ENCODE measurements around the gene GSK3A. TPM values are rescaled to one million over a fixed set of nuclear protein-coding genes. Genes with fewer than 3 reads are reported as not detected.

The GSK3A gene
- total and polyA plus RNA-seq, 8 donors: 5.8 to 77.2 (median 30.2) TPM

DNA sequence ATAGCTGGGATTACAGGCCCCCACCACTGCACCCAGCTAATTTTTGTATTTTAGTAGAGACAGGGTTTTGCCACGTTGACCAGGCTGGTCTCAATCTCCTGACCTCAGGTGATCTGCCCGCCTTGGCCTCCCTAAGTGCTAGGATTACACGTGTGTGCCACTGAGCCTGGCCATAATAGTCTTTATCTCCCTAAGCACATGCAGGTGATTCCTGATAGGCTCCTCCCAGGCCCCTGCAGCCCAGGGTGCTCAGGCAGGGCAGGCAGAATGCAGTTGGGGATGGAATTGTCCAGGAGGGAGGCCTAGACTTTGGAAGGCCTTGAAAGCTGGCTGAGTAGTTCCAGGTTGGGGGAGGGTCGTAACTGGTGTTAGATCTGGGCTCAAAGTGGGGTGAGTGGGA lies 13.8 kb downstream of the GSK3A start:
- no peak overlapping the region for H3K27ac ChIP-seq
- H3K4me3 ChIP-seq: no peak overlapping the region
- H3K36me3 ChIP-seq: peaks cover 64 to 97% (median 97%) of the 10 kb centered on the region in 4 donors
- no peak for TF ChIP-seq POLR2A (IDR thresholded peaks at IDR 0.05)
- TF ChIP-seq, protein P1, sequence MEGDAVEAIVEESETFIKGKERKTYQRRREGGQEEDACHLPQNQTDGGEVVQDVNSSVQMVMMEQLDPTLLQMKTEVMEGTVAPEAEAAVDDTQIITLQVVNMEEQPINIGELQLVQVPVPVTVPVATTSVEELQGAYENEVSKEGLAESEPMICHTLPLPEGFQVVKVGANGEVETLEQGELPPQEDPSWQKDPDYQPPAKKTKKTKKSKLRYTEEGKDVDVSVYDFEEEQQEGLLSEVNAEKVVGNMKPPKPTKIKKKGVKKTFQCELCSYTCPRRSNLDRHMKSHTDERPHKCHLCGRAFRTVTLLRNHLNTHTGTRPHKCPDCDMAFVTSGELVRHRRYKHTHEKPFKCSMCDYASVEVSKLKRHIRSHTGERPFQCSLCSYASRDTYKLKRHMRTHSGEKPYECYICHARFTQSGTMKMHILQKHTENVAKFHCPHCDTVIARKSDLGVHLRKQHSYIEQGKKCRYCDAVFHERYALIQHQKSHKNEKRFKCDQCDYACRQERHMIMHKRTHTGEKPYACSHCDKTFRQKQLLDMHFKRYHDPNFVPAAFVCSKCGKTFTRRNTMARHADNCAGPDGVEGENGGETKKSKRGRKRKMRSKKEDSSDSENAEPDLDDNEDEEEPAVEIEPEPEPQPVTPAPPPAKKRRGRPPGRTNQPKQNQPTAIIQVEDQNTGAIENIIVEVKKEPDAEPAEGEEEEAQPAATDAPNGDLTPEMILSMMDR (IDR thresholded peaks at IDR 0.05): no peak
- no peak for TF ChIP-seq EP300 (IDR thresholded peaks at IDR 0.05)
- TF ChIP-seq POLR2AphosphoS5 (IDR thresholded peaks at IDR 0.05): no peak
- peaks cover 0 to 16% (median 9%) of the 10 kb centered on the region in 4 donors for H3K4me1 ChIP-seq
- no peaks in the 10 kb centered on the region for H3K27me3 ChIP-seq
- intact Hi-C loops (cut with DNase I; ENCODE audit: low total_unique reads): no loop called here
- no peaks in the 10 kb centered on the region for H3K9me3 ChIP-seq
- no peak for DNase-seq
- WGBS, 5 donors: 48 to 70% (median 64%) methylated on average over 4 of the region's 4 CpGs

DNA sequence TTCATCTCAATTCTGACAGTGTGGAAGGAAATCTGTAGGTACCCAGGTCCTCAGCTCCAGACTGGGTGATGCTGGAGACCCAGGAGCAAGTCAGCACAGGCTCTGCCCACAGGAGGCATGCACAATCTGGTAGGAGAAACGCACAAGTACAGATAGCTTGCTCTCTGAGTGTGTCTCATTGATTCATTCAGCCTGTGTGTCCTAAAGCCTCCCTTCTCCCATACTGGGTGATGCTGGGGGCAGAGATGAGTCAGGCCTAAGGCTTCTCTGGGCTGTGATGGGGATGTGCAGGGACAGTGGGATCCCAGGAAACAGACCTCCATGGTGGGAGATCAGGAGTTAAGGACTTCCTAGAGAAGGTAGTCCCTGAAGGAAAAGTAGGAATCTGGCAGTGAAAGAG lies 15.5 kb downstream of the GSK3A start:
- 69 to 93% (median 85%) methylated on average over 1 of the region's 1 CpG for WGBS, 5 donors
- H3K27ac ChIP-seq: no peak overlapping the region
- H3K36me3 ChIP-seq: peaks cover 47 to 85% (median 84%) of the 10 kb centered on the region in 4 donors

DNA sequence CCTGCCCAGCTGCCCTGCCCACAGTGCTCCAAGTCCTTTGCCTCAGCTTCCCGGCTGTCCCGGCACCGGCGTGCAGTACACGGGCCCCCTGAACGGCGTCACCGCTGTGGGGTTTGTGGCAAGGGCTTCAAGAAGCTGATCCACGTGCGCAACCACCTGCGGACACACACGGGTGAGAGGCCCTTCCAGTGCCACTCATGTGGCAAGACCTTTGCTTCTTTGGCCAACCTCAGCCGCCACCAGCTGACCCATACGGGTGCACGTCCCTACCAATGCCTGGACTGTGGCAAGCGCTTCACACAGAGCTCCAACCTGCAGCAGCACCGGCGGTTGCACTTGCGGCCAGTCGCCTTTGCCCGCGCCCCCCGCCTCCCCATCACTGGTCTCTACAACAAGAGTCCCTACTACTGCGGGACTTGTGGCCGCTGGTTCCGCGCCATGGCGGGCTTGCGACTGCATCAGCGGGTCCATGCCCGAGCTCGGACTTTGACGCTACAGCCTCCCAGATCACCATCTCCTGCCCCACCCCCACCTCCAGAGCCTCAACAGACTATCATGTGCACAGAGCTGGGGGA lies 16.6 kb downstream of the GSK3A start:
- H3K4me3 ChIP-seq: no peak overlapping the region
- intact Hi-C loops (cut with DNase I; ENCODE audit: low total_unique reads): no loop called here
- H3K4me1 ChIP-seq: peaks cover 11 to 36% (median 25%) of the 10 kb centered on the region in 4 donors
- no peaks in the 10 kb centered on the region for H3K27me3 ChIP-seq
- no peak for DNase-seq
- peaks cover 38 to 74% (median 73%) of the 10 kb centered on the region in 4 donors for H3K36me3 ChIP-seq
- H3K9me3 ChIP-seq: no peaks in the 10 kb centered on the region
- TF ChIP-seq POLR2A (IDR thresholded peaks at IDR 0.05) (no peak), EP300 (IDR thresholded peaks at IDR 0.05) (no peak), POLR2AphosphoS5 (IDR thresholded peaks at IDR 0.05) (no peak)
- TF ChIP-seq, protein P1 (IDR thresholded peaks at IDR 0.05): no peak
- H3K27ac ChIP-seq: no peak overlapping the region
- 93 to 98% (median 96%) methylated on average over 28 to 33 of the region's 33 CpGs for WGBS, 5 donors

More for the DNA sequence above, 15.5 kb downstream of the GSK3A start:
- DNase-seq: no peak
- TF ChIP-seq EP300 (IDR thresholded peaks at IDR 0.05) (no peak), POLR2A (IDR thresholded peaks at IDR 0.05) (no peak), POLR2AphosphoS5 (IDR thresholded peaks at IDR 0.05) (no peak)
- TF ChIP-seq, protein P1 (IDR thresholded peaks at IDR 0.05): no peak
- H3K27me3 ChIP-seq: no peaks in the 10 kb centered on the region
- H3K9me3 ChIP-seq: no peaks in the 10 kb centered on the region
- H3K4me1 ChIP-seq: peaks cover 0 to 25% (median 14%) of the 10 kb centered on the region in 4 donors
- intact Hi-C loops (cut with DNase I; ENCODE audit: low total_unique reads): no loop called here
- no peak overlapping the region for H3K4me3 ChIP-seq

DNA sequence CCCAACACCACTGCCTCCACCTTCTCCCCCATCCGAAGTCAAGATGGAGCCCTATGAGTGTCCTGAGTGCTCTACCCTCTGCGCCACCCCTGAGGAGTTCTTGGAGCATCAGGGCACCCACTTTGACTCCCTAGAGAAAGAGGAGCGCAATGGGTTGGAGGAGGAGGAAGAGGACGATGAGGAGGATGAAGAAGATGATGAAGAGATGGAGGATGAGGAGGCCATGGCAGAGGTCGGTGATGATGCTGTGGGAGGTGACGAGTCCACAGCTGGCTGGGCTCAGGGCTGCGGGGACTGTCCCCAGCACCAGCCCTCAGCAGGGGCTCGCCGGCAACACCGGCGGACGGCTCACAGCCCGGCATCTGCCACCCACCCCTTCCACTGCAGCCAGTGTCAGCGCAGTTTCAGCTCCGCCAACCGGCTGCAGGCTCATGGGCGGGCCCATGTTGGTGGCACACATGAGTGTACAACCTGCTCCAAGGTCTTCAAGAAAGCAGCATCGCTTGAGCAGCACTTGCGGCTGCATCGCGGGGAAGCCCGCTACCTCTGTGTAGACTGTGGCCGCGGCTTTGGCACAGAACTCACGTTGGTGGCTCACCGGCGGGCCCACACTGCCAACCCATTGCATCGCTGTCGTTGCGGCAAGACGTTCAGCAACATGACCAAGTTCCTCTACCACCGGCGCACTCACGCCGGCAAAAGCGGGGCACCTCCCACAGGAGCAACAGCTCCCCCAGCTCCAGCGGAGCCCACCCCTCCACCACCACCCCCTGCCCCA lies 17.3 kb downstream of the GSK3A start:
- Histone ChIP-seq H3K4me1 (peaks cover 14 to 33% (median 25%) of the 10 kb centered on the region in 4 donors), H3K27me3 (no peaks in the 10 kb centered on the region), H3K27ac (no peak overlapping the region), H3K36me3 (peaks cover 31 to 68% (median 66%) of the 10 kb centered on the region in 4 donors), H3K4me3 (no peak overlapping the region), H3K9me3 (no peaks in the 10 kb centered on the region)
- WGBS, 5 donors: 94 to 96% (median 95%) methylated on average over 34 to 37 of the region's 37 CpGs
- DNase-seq: no peak
- TF ChIP-seq POLR2A (IDR thresholded peaks at IDR 0.05): no peak
- TF ChIP-seq, protein P1 (IDR thresholded peaks at IDR 0.05): no peak
- no peak for TF ChIP-seq EP300 (IDR thresholded peaks at IDR 0.05)
- TF ChIP-seq POLR2AphosphoS5 (IDR thresholded peaks at IDR 0.05): no peak
- intact Hi-C loops (cut with DNase I; ENCODE audit: low total_unique reads): no loop called here
